ENCODE data around the gene B3GAT3. TPM values are rescaled to one million over a fixed set of nuclear protein-coding genes. Genes with fewer than 3 reads are reported as not detected.

The B3GAT3 gene
- total and polyA plus RNA-seq, 2 of the 8 experiments (the other 6 are each of a cell fraction or from before 2014, with no cell fraction given): 28.0 to 39.0 TPM

DNA sequence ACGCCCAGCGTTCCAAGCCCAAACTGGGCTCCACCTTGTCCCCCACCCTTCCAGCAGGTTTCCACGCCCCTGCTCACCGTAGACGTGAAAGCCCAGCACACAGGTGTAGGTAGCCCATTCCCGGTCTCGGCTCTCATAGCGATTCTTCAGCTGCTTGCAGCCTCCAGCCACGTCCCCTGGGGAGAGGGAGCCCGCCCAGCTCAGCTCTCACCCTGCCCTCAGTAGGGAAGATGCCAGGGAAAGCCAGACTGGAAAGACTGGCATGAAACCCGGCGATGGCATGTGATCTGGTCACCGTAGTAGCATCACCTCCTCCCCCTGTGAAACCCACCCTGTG is 18.7 kb downstream of the B3GAT3 start:
- Histone ChIP-seq H3K4ac (replicated peaks; ENCODE audit: insufficient read length, low read depth, low read length) (no peak overlapping the region), H3K4me2 (ENCODE audit: insufficient read depth in 1 of 2, low read depth in 2 of 2, low read length in 2 of 2) (peak overlapping the region; percentile 72 to 83), H3K14ac (ENCODE audit: insufficient read length) (no peak overlapping the region), H4K20me1 (replicated peaks in 1 of 2; ENCODE audit: control insufficient read depth in 1 of 2, insufficient read depth in 2 of 2, low read length in 2 of 2) (peaks cover under 1 to 6% of the 10 kb centered on the region in 2 experiments), H4K5ac (ENCODE audit: insufficient read length, low read depth, low read length) (no peak overlapping the region), H4K91ac (replicated peaks; ENCODE audit: insufficient read length, low read length) (no peak overlapping the region), H3K18ac (ENCODE audit: extremely low read depth, low read length) (peak overlapping the region; percentile 84), H2BK120ac (replicated peaks; ENCODE audit: low read depth, low read length) (no peak overlapping the region), H2AFZ (ENCODE audit: low read length) (no peak overlapping the region), H3K79me2 (ENCODE audit: control insufficient read depth in 1 of 2, insufficient read depth in 2 of 2, low read length in 2 of 2) (peaks cover 0 to 25% of the 10 kb centered on the region in 2 experiments; a peak in 2 of 4 replicates), H3K27me3 (replicated peaks in 1 of 4; ENCODE audit: control insufficient read depth in 3 of 4, extremely low read depth in 1 of 4, insufficient read depth in 3 of 4, low read length in 3 of 4) (peaks cover 0 to 13% (median 11%) of the 10 kb centered on the region in 4 experiments; a peak in 6 of 7 replicates), H3K4me1 (replicated peaks in 1 of 4; ENCODE audit: control insufficient read depth in 3 of 4, insufficient read depth in 4 of 4, low read length in 3 of 4) (peaks cover 10 to 35% (median 17%) of the 10 kb centered on the region in 4 experiments), H3K27ac (ENCODE audit: low read depth, low read length) (no peak overlapping the region), H3K9ac (replicated peaks in 1 of 4; ENCODE audit: extremely low read depth in 1 of 4, low read depth in 3 of 4, low read length in 3 of 4) (peak overlapping the region in 2 of 4 experiments; percentile 20 to 55; a peak in 2 of 7 replicates), H3K4me3 (ENCODE audit: extremely low read depth in 1 of 4, insufficient read depth in 2 of 4, low read depth in 3 of 4, low read length in 4 of 4) (peak overlapping the region; percentile 74 to 86 (median 84)), H3K79me1 (ENCODE audit: low read depth, low read length) (no peaks in the 10 kb centered on the region; the same call in 1 of the 2 replicates), H3K9me3 (ENCODE audit: insufficient read depth in 2 of 2, low read depth in 1 of 2, low read length in 1 of 2) (no peaks in the 10 kb centered on the region), H3K23me2 (ENCODE audit: low read depth, low read length) (peaks cover 17% of the 10 kb centered on the region; the same call in 1 of the 2 replicates), H2BK20ac (ENCODE audit: low read length) (no peak overlapping the region), H2BK5ac (ENCODE audit: low read depth, low read length) (0 out of 2 replicates have a peak overlapping the region, but pooled peaks have one; percentile 68), H3K36me3 (ENCODE audit: control insufficient read depth in 2 of 4, insufficient read depth in 4 of 4, low read length in 3 of 4) (peaks cover 5 to 8% (median 5%) of the 10 kb centered on the region in 4 experiments), H2AK5ac (ENCODE audit: low read depth, low read length) (no peak overlapping the region), H2BK12ac (ENCODE audit: low read depth, low read length) (no peak overlapping the region), H2BK15ac (ENCODE audit: low read length) (peak overlapping the region; percentile 88; the same call in 1 of the 2 replicates), H4K8ac (ENCODE audit: extremely low read depth, insufficient read depth, low read length) (peak overlapping the region; percentile 86), H3K23ac (ENCODE audit: insufficient read length) (no peak overlapping the region), H3K56ac (replicated peaks; ENCODE audit: insufficient read length, low read depth, low read length) (no peak overlapping the region)
- CTCF ChIA-PET (ENCODE audit: partially characterized antibody): interaction anchor here (1.0 to 10.2 kb wide), 4 partner anchors 8 to 42 kb away, joined by 3 to 97 read pairs (median 10); partner anchors contain the start of genes EML3 and TUT1
- no peak for FAIRE-seq
- 36% methylated on average over 11 of the region's 13 CpGs; no CpG with 5 or more reads in 1 of the 2 experiments for WGBS, 2 experiments (ENCODE audit: extremely low coverage in 1 of 2, insufficient coverage in 1 of 2, insufficient read length in 1 of 2, insufficient replicate concordance in 2 of 2, low coverage in 1 of 2, low lambda C conversion rate in 2 of 2, missing lambda C conversion rate in 1 of 2)
- DNase-seq (ENCODE audit: low read depth in 1 of 2, low spot score in 2 of 2): peak in 1 of 2 experiments; percentile 59
- POLR2A ChIA-PET (ENCODE audit: partially characterized antibody): interaction anchor here (0.8 to 15.8 kb wide), 9 partner anchors 7 to 238 kb away, joined by 3 to 235 read pairs (median 16); partner anchors contain the start of genes B3GAT3, C11orf98, CSKMT and EEF1G
- TF ChIP-seq POLR2A (IDR thresholded peaks at IDR 0.05; ENCODE audit: control extremely low read depth in 1 of 2, low read depth in 2 of 2, low read length in 2 of 2): no peak
- TF ChIP-seq NRF1 (IDR thresholded peaks at IDR 0.05; ENCODE audit: low read depth, low read length): no peak
- no peak for TF ChIP-seq ASH2L (IDR thresholded peaks at IDR 0.05; ENCODE audit: low read length)
- TF ChIP-seq, protein P1, sequence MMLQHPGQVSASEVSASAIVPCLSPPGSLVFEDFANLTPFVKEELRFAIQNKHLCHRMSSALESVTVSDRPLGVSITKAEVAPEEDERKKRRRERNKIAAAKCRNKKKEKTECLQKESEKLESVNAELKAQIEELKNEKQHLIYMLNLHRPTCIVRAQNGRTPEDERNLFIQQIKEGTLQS (IDR thresholded peaks at IDR 0.05; ENCODE audit: insufficient read depth, low read depth, low read length): no peak
- no peak for TF ChIP-seq TBP (IDR thresholded peaks at IDR 0.05; ENCODE audit: low read depth, low read length)
- TF ChIP-seq RNF2 (IDR thresholded peaks at IDR 0.05; ENCODE audit: borderline replicate concordance, low read depth, low read length, missing control alignments, poor library complexity, severe bottlenecking): no peak
- TF ChIP-seq TAF7 (optimal IDR thresholded peaks at IDR 0.05; ENCODE audit: borderline replicate concordance, low read depth, low read length): no peak
- TF ChIP-seq, protein P2, sequence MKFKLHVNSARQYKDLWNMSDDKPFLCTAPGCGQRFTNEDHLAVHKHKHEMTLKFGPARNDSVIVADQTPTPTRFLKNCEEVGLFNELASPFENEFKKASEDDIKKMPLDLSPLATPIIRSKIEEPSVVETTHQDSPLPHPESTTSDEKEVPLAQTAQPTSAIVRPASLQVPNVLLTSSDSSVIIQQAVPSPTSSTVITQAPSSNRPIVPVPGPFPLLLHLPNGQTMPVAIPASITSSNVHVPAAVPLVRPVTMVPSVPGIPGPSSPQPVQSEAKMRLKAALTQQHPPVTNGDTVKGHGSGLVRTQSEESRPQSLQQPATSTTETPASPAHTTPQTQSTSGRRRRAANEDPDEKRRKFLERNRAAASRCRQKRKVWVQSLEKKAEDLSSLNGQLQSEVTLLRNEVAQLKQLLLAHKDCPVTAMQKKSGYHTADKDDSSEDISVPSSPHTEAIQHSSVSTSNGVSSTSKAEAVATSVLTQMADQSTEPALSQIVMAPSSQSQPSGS (IDR thresholded peaks at IDR 0.05; ENCODE audit: low read length): no peak
- TF ChIP-seq PHF8 (conservative IDR thresholded peaks at IDR 0.05; ENCODE audit: low read depth, low read length): no peak
- no peak for TF ChIP-seq NANOG (IDR thresholded peaks at IDR 0.05; ENCODE audit: insufficient read depth, low read depth, low read length, poor library complexity, severe bottlenecking)

All from H1 (cell line).